ENCODE measurements around the gene MB21D2.

Gene MB21D2

GRCh38 chr3:192923731-192924130 lies 6.1 kb upstream of the MB21D2 start:
- DNase-seq (ENCODE audit: low read depth in 2 of 2) = no peak

DNA sequence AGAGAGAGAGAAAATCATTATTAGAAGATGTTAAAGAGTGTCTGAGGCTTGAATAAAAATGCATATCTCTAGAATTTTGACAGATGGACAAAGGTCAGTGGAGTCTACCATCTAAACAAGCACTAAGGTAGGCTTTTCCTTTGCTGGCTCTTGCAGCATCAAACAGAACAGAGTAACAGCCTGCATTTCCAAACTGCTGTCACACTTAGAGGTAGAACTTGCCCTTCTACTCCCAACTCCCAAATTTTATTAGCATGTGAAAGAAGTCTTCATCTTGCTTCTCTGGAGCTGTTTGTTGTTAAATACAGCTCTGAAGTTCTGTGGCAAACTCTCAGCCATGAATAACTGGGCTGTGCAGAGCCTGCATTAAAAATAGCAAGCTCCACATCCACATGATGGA lies 4.1 kb upstream of the MB21D2 start:
- DNase-seq (ENCODE audit: low read depth in 2 of 2) = no peak

DNA sequence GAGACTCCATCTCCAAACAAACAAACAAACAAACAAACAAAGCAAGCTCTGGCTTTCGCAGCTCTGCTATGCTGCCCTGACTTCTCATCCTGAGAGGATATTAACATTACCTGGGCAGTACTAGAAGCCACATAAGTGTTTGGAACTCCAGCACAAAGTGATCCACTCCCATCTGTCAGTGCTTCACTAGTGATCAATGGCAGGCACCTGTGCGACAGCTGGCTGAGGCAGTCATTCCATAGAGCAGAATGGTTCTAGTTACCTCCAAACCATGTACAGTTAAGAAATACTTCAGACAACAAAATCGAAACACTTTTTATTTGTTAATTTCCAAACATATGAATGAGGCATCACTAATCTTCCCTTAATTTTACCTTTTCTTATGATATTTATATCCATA lies 2.8 kb upstream of the MB21D2 start:
- DNase-seq (ENCODE audit: low read depth in 2 of 2) = no peak

- DNase-seq (ENCODE audit: low read depth in 2 of 2) = no peak
Observed at GRCh38 chr3:192919901-192920300, 2.2 kb upstream of the MB21D2 start.

DNA sequence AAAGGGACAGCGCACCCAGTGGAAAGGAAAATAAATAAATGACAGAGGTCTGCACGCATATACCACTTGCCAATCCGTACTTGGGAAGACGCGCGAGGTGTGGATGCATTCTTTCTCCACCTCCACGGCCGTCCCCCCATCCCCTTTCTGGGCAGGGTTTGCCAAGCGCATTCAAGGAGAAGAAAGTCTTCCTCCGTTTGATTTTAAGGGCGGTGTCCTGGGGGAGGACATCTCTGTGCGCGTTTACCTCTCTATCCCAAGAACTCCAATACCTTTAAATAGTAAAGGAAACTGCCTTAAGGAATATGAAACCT lies 576 bp upstream of the MB21D2 start:
- no peak for DNase-seq (ENCODE audit: low read depth in 2 of 2)

DNA sequence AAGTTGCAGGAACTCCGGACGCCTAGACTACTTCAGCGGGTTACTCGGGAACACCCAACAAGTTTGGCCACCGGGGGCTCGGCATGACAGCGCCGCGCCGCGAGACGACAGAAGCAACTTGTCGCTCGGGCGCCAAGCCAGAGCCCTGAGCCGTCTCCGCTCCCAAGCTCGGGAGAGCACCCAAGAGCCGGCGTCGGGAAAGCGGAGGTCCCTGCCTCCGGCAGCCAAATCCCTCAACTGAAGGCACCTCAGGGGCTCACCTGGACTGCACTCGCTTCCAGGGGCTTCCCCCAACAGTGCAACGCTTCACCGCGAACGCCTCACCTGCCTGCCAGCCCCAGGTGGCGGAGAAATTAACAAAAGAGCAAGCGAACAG lies 640 bp downstream of the MB21D2 start:
- DNase-seq (ENCODE audit: low read depth in 2 of 2) = no peak

- DNase-seq (ENCODE audit: low read depth in 2 of 2) = no peak
Observed at GRCh38 chr3:192916371-192917027, 1.2 kb downstream of the MB21D2 start.

GRCh38 chr3:192915722-192916121 lies 1.9 kb downstream of the MB21D2 start:
- DNase-seq (ENCODE audit: low read depth in 2 of 2) = no peak

DNA sequence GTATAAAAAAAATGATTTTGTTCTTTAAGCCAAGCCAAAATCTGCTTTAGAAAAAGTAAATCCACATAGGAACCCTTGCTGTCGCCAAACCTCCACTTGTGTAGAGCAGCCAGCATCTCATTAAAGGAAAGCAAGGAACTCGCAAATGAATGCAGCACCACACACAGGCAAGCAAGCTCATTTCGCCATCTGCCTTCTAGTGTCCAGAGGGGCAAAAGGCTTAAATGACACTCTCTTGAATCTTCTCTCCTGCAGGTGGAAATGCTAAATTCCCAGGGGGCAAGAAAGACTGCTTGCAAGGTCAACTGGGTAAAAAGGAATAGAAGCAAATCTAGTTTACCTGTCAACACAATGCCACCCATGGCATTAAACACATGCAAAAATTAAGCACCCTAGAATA lies 2.4 kb downstream of the MB21D2 start:
- DNase-seq (ENCODE audit: low read depth in 2 of 2) = no peak

GRCh38 chr3:192914848-192915247 lies 2.8 kb downstream of the MB21D2 start:
- no peak for DNase-seq (ENCODE audit: low read depth in 2 of 2)

DNA sequence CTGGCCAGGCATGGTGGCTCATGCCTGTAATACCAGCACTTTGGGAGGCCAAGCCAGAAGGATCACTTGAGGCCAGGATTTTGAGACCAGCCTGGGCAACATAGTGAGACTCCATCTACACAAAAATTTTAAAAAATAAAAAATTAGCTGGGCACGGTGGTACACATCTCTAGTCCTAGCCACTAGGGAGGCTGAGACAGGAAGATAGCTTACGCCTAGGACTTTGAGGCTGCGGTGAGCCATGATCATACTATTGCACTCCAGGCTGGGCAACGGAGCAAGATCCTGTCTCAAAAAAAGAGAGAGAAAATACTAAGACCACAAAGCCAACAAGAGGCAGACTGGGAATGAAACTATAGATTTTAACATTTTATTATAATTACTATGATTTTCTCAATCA lies 4.1 kb downstream of the MB21D2 start:
- no peak for DNase-seq (ENCODE audit: low read depth in 2 of 2)

- no peak for DNase-seq (ENCODE audit: low read depth in 2 of 2)
Observed at GRCh38 chr3:192911293-192911692, 6.4 kb downstream of the MB21D2 start.

GRCh38 chr3:192907784-192908183 lies 9.9 kb downstream of the MB21D2 start:
- DNase-seq (ENCODE audit: low read depth in 2 of 2) = no peak

GRCh38 chr3:192906940-192907339 lies 10.7 kb downstream of the MB21D2 start:
- DNase-seq (ENCODE audit: low read depth in 2 of 2) = no peak

DNA sequence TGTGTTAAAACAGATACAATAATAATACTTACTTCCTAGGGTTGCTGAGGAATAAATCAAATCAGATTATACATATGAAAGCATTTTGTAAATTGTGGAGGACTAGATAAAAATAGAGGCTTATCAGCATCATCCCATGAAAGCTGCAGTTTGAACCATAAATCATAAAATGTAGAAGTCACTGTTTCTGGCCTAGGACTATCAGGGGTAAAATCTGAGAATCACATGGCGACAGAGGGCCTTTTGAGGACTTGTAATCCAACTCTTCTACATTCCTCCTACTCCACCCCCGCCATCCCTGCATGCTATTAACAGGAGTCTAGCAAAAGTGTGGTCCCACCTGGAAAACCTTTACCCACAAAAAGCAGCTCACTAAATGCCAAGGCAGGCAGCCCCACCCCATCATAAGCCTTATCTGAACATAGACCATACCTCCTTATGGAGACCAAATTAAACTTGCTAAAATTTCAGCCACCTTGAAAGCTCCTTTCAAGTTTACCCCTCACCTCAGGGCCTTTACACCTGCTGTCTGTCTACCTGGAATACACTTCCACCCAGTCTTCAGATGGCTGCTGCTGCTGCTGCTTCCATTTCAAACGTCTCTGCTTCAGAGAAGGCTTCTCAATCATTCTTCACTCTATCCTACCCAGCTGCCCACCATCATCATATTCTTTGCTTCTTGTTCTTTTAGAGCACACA lies 11.5 kb downstream of the MB21D2 start:
- no peak for DNase-seq (ENCODE audit: low read depth in 2 of 2)

GRCh38 chr3:192904632-192905289 lies 12.9 kb downstream of the MB21D2 start:
- no peak for DNase-seq (ENCODE audit: low read depth in 2 of 2)

DNA sequence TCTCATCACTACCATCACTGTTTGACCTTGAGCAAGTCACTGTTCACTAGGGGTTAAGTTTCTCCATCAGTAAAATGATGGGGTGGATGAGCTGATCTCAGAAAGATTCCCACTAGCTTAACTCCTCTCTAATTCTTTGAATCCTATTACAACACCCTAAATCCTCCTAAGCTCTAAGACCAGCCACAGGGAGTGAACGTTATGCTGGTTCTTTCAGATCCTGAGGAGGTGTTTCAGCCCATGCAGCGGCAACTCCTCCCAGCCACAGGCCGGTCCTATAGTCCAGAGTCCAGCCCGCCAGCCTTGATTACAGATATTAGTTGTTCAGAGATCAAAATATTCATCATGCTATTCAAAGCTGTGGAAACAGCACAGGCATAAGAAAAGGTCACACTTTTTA lies 15.1 kb downstream of the MB21D2 start:
- DNase-seq (ENCODE audit: low read depth in 2 of 2) = no peak

- no peak for DNase-seq (ENCODE audit: low read depth in 2 of 2)
Observed at GRCh38 chr3:192901435-192901834, 16.2 kb downstream of the MB21D2 start.

DNA sequence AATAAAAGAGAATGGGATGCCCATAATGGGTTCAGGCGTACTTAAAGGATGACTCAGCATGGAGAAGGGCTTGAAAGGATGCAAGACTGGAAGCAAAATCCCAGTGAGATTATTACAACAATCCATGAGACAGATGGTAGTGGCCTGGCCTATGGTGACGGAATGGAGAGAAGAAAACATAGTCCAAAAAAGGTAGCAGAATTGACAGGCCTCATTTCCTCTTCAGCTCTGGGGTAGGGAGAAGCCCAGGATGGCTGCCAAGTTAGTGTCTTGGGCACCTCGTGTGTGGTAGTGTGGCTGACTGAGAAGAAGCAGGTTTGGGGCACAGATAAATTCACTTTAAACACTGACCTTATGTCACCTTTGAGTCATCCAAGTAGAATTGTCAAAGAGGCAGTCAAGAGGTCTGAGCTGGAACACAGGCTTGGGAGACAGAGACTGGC lies 18.1 kb downstream of the MB21D2 start:
- no peak for DNase-seq (ENCODE audit: low read depth in 2 of 2)

DNA sequence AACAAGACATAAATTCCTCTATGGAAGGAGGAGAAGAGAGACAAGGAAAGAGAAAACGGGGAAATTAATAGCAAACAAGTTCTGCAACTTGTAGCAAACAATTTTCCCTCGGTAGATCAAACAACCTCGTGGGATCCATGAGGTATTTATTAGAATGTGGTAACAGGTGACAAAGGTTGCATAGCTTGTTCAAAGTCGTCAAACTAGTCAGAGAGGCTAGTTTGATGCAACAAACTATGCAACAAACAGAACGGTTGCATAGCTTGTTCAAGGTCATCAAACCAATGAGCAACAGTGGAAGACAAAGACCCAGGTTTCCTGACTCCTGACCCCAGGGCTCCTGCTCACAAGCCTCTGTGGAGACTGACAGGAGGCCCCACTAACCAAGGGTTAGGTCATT lies 20.7 kb downstream of the MB21D2 start:
- no peak for DNase-seq (ENCODE audit: low read depth in 2 of 2)

- no peak for DNase-seq (ENCODE audit: low read depth in 2 of 2)
Observed at GRCh38 chr3:192896208-192896607, 21.4 kb downstream of the MB21D2 start.

GRCh38 chr3:192894676-192895075 lies 23.0 kb downstream of the MB21D2 start:
- no peak for DNase-seq (ENCODE audit: low read depth in 2 of 2)

DNA sequence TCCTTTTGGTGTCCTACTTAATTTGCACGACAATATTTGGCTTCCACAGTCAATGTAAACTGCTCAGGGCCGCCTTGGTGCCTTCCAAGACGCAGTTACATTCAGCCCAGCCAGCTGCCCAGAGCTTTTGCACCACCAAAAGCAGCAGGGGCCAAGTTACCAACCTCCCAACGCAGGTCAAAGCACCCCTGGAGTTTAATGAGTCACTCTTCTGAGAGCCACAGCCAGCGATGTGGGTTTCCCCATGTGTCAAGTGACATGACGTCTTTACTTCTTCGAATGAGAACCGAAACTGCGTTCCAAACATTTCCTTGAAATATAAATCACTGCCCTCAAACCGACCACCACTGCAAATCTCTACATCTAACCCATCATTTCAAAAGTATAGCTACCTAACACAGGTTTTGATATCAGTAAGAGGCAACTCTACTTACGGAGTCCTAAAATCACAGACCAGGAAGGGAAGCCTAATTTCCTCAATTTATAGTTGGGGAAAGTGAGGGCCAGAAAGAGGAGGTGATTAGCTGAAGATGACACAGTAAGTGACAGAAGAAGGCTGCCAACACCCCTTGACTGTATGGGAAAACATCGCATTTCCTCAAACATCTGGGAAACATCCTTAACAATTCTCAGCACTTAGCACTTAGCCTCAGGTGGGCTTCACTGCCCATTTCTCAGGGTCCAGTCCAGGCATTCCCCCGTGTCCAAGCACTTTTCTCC lies 24.5 kb downstream of the MB21D2 start:
- DNase-seq (ENCODE audit: low read depth in 2 of 2) = peak in 1 of 2 donors; percentile 47
